Amygdala (tissue), 56 donors: Measurements from ENCODE around the gene SP5.
"Not testable (repeated sequence)": the region's sequence is repeated elsewhere in the genome, so short reads cannot be mapped to it uniquely, and the experiment has no call there.

ENCODE experiments used
- DNase-seq, 56 donors: peaks; one replicate each; lab custom pipeline; 2025; lab: John Stamatoyannopoulos, UW

The SP5 gene

GRCh38 chr2:170715062-170715931 is at the start of gene SP5:
SP5 (plus strand) TSS chr2:170715337; CDS start chr2:170715513, 176 bp downstream.
- peak in 2 of 56 donors; percentile 10 to 25 for DNase-seq

- DNase-seq = no peak
These were observed 49.4 kb upstream of the SP5 start for GRCh38 chr2:170665743-170666142.

- DNase-seq = no peak
These were observed 45.2 kb upstream of the SP5 start for GRCh38 chr2:170669909-170670308.

GRCh38 chr2:170670651-170671050 is 44.5 kb upstream of the SP5 start:
- no peak for DNase-seq

GRCh38 chr2:170671079-170671478 is 44.1 kb upstream of the SP5 start:
- DNase-seq = no peak

- DNase-seq = not testable (repeated sequence)
These were observed 40.9 kb upstream of the SP5 start for GRCh38 chr2:170674282-170674681.

- DNase-seq = no peak
These were observed 39.4 kb upstream of the SP5 start for GRCh38 chr2:170675701-170676100.

GRCh38 chr2:170679607-170680079 is 35.5 kb upstream of the SP5 start:
- DNase-seq = no peak

- DNase-seq = no peak
These were observed 34.8 kb upstream of the SP5 start for GRCh38 chr2:170680172-170680941.

- no peak for DNase-seq
These were observed 33.8 kb upstream of the SP5 start for GRCh38 chr2:170681311-170681710.

GRCh38 chr2:170685591-170685990 is 29.5 kb upstream of the SP5 start:
- no peak for DNase-seq

GRCh38 chr2:170689481-170689880 is 25.7 kb upstream of the SP5 start:
- no peak for DNase-seq

GRCh38 chr2:170690640-170691039 is 24.5 kb upstream of the SP5 start:
- DNase-seq = no peak

- DNase-seq = no peak
These were observed 20.8 kb upstream of the SP5 start for GRCh38 chr2:170694316-170694715.

GRCh38 chr2:170695521-170696410 is 19.4 kb upstream of the SP5 start:
- DNase-seq = no peak

GRCh38 chr2:170696948-170697347 is 18.2 kb upstream of the SP5 start:
- no peak for DNase-seq

GRCh38 chr2:170701011-170701410 is 14.1 kb upstream of the SP5 start:
- no peak for DNase-seq

GRCh38 chr2:170703776-170704476 is 11.2 kb upstream of the SP5 start:
- DNase-seq = no peak

GRCh38 chr2:170707821-170708795 is 7.0 kb upstream of the SP5 start:
- no peak for DNase-seq
